ENCODE measurements around the gene ZNF766.

ZNF766 gene

DNA sequence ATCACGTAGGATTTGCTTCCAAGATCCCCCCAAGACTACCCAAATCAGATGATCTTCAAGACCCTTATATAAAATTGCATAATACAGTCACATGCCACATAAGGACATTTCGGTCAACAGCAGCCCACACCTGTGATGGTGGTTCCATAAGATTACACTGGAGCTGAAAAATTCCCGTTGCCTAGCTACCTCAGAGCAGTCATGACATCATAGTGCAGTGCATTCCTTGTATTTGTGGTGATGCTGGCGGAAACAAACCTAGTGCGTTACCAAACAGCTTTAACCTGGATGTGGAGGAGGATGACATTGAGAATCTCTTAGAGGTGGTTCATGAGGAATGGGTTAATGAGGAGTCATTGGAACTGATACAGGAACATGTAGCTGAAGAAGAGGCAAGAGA, 4.8 kb downstream of the ZNF766 start:
- TF ChIP-seq, protein P1, sequence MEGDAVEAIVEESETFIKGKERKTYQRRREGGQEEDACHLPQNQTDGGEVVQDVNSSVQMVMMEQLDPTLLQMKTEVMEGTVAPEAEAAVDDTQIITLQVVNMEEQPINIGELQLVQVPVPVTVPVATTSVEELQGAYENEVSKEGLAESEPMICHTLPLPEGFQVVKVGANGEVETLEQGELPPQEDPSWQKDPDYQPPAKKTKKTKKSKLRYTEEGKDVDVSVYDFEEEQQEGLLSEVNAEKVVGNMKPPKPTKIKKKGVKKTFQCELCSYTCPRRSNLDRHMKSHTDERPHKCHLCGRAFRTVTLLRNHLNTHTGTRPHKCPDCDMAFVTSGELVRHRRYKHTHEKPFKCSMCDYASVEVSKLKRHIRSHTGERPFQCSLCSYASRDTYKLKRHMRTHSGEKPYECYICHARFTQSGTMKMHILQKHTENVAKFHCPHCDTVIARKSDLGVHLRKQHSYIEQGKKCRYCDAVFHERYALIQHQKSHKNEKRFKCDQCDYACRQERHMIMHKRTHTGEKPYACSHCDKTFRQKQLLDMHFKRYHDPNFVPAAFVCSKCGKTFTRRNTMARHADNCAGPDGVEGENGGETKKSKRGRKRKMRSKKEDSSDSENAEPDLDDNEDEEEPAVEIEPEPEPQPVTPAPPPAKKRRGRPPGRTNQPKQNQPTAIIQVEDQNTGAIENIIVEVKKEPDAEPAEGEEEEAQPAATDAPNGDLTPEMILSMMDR (IDR thresholded peaks at IDR 0.05; ENCODE audit: insufficient read depth, low read length, poor library complexity, severe bottlenecking) = no peak
- TF ChIP-seq EZH2phosphoT487 (conservative IDR thresholded peaks at IDR 0.05; ENCODE audit: low read length) = no peak
- H4K20me1 ChIP-seq (ENCODE audit: low read depth, low read length) = 0 out of 2 replicates have a peak, but pooled peaks cover 8% of the 10 kb centered on the region
- H3K36me3 ChIP-seq (ENCODE audit: low read length) = peaks cover 14% of the 10 kb centered on the region
- H3K79me2 ChIP-seq (ENCODE audit: insufficient read depth, low read length) = peaks cover 95% of the 10 kb centered on the region
- H3K27me3 ChIP-seq (ENCODE audit: low read length) = no peaks in the 10 kb centered on the region
- no peak overlapping the region for H2AFZ ChIP-seq (ENCODE audit: low read depth, low read length, severe bottlenecking)
- no peak overlapping the region for H3K4me2 ChIP-seq (ENCODE audit: low read depth, low read length, poor library complexity, severe bottlenecking)
- no peak overlapping the region for H3K4me3 ChIP-seq (ENCODE audit: insufficient read depth, low read length, poor library complexity, severe bottlenecking)
- no peaks in the 10 kb centered on the region for H3K9me3 ChIP-seq (ENCODE audit: insufficient read depth, low read length)
- H3K9me2 ChIP-seq (replicated peaks; ENCODE audit: insufficient read depth, low read length) = no peaks in the 10 kb centered on the region
- no peak overlapping the region for H3K9ac ChIP-seq (ENCODE audit: low read length)
- no peak overlapping the region for H3K27ac ChIP-seq (ENCODE audit: low read depth, low read length)
- H3F3A ChIP-seq (ENCODE audit: insufficient read depth) = no peaks in the 10 kb centered on the region

DNA sequence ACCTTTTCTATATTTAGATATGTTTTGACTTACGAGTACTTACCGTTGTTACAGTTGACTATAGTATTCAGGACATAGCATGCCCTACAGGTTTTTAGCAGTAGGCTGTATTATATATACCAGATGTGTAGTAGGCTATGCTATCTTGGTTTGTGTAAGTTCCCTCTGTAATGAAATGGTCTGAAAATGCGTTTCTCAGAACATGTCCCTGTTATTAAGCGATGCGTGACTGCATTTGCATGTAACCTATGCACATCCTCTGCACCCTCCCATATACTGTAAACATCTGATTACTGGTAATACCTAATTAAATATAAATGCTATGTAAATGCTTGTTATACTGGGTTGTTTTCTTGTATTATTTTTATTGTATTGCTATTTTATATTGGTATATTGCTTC, 6.6 kb downstream of the ZNF766 start:
- TF ChIP-seq EZH2phosphoT487 (conservative IDR thresholded peaks at IDR 0.05; ENCODE audit: low read length) = no peak
- TF ChIP-seq, protein P1 (IDR thresholded peaks at IDR 0.05; ENCODE audit: insufficient read depth, low read length, poor library complexity, severe bottlenecking) = no peak
- Histone ChIP-seq H3K79me2 (ENCODE audit: insufficient read depth, low read length) (peaks cover 98% of the 10 kb centered on the region), H2AFZ (ENCODE audit: low read depth, low read length, severe bottlenecking) (no peak overlapping the region), H3K9me2 (replicated peaks; ENCODE audit: insufficient read depth, low read length) (no peaks in the 10 kb centered on the region), H3K27me3 (ENCODE audit: low read length) (no peaks in the 10 kb centered on the region), H3K9me3 (ENCODE audit: insufficient read depth, low read length) (no peaks in the 10 kb centered on the region), H4K20me1 (ENCODE audit: low read depth, low read length) (0 out of 2 replicates have a peak, but pooled peaks cover 11% of the 10 kb centered on the region), H3K4me3 (ENCODE audit: insufficient read depth, low read length, poor library complexity, severe bottlenecking) (no peak overlapping the region), H3K4me2 (ENCODE audit: low read depth, low read length, poor library complexity, severe bottlenecking) (no peak overlapping the region), H3K9ac (ENCODE audit: low read length) (no peak overlapping the region), H3F3A (ENCODE audit: insufficient read depth) (no peaks in the 10 kb centered on the region), H3K27ac (ENCODE audit: low read depth, low read length) (no peak overlapping the region), H3K36me3 (ENCODE audit: low read length) (peaks cover 14% of the 10 kb centered on the region)

DNA sequence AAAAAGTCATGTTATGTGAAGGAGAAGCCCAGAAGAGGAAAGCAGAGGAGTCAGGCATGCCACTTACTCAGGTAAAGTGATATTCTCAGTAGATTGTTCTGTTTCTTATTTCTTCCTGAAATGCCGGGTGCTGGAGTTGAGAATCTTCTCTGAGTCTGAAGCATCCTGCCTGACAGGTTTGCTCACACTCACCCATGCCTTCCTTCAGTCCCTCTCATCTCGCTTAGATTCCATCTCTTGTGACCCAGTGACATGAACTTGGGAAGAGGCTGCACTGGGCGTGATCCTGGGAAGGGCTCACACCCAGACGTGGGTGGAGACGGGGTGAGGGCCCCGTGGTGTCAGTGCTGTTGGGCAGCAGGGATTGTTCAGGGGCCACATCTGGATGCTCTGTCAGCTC, 8.1 kb downstream of the ZNF766 start:
- Histone ChIP-seq H3K9ac (ENCODE audit: low read length) (no peak overlapping the region), H3K9me2 (replicated peaks; ENCODE audit: insufficient read depth, low read length) (no peaks in the 10 kb centered on the region), H2AFZ (ENCODE audit: low read depth, low read length, severe bottlenecking) (no peak overlapping the region), H3K36me3 (ENCODE audit: low read length) (peaks cover 14% of the 10 kb centered on the region), H3F3A (ENCODE audit: insufficient read depth) (no peaks in the 10 kb centered on the region), H3K9me3 (ENCODE audit: insufficient read depth, low read length) (no peaks in the 10 kb centered on the region), H4K20me1 (ENCODE audit: low read depth, low read length) (peaks cover 20% of the 10 kb centered on the region; the same call in 1 of the 2 replicates), H3K27me3 (ENCODE audit: low read length) (no peaks in the 10 kb centered on the region), H3K4me2 (ENCODE audit: low read depth, low read length, poor library complexity, severe bottlenecking) (no peak overlapping the region), H3K27ac (ENCODE audit: low read depth, low read length) (no peak overlapping the region), H3K79me2 (ENCODE audit: insufficient read depth, low read length) (peaks cover 98% of the 10 kb centered on the region), H3K4me3 (ENCODE audit: insufficient read depth, low read length, poor library complexity, severe bottlenecking) (no peak overlapping the region)
- TF ChIP-seq, protein P1 (IDR thresholded peaks at IDR 0.05; ENCODE audit: insufficient read depth, low read length, poor library complexity, severe bottlenecking) = no peak
- TF ChIP-seq EZH2phosphoT487 (conservative IDR thresholded peaks at IDR 0.05; ENCODE audit: low read length) = no peak
